Endothelial cell (in vitro differentiated cells): ENCODE measurements around the gene MKRN2. TPM values are rescaled to one million over a fixed set of nuclear protein-coding genes. Genes with fewer than 3 reads are reported as not detected.

Source experiments
- DNase-seq: peaks from one replicate; pipeline ENCODE4 v3.0.0; 2021; ENCODE audit warnings: low spot score
- H3K27ac Mint-ChIP-seq: one replicate; pipeline ENCODE4 v1.8.0; 2021; ENCODE audit warnings: mixed read lengths, inconsistent platforms; ENCODE audit not compliant: unreplicated experiment
- H3K27me3 Mint-ChIP-seq: one replicate; pipeline ENCODE4 v1.8.0; 2021; ENCODE audit warnings: mild to moderate bottlenecking, moderate library complexity, mixed read lengths, inconsistent platforms; ENCODE audit not compliant: unreplicated experiment
- H3K36me3 Mint-ChIP-seq: one replicate; pipeline ENCODE4 v1.8.0; 2021; ENCODE audit warnings: mild to moderate bottlenecking, low read depth, mixed read lengths, inconsistent platforms; ENCODE audit not compliant: unreplicated experiment
- H3K4me1 Mint-ChIP-seq: one replicate; pipeline ENCODE4 v1.8.0; 2021; ENCODE audit warnings: mild to moderate bottlenecking, mixed read lengths, inconsistent platforms; ENCODE audit not compliant: unreplicated experiment
- H3K4me3 Mint-ChIP-seq: one replicate; pipeline ENCODE4 v1.8.0; 2021; ENCODE audit warnings: mild to moderate bottlenecking, mixed read lengths, inconsistent platforms; ENCODE audit not compliant: unreplicated experiment
- H3K9me3 Mint-ChIP-seq: one replicate; pipeline ENCODE4 v1.8.0; 2021; ENCODE audit warnings: mixed read lengths, inconsistent platforms; ENCODE audit not compliant: unreplicated experiment
- total RNA-seq: library from RNA; stranded (reverse); fragmentation: NEBNext Ultra II Directional; extraction: Animal tissue kit (Norgen Biotek cat#: 25700); gene quantifications from one replicate; pipeline ENCODE4 v1.2.1, GENCODE V29; 2021; ENCODE audit not compliant: unreplicated experiment
- TF ChIP-seq, protein P1 (sequence below): fragments of 200-600 bp; sonication (generic); IDR thresholded peaks from one replicate; pipeline ENCODE4 v1.5.0; 2021; ENCODE audit warnings: antibody characterized with exemption; ENCODE audit not compliant: unreplicated experiment

Gene MKRN2
- total RNA-seq, 1 donor from 2014 or later = 22.0 TPM

DNA sequence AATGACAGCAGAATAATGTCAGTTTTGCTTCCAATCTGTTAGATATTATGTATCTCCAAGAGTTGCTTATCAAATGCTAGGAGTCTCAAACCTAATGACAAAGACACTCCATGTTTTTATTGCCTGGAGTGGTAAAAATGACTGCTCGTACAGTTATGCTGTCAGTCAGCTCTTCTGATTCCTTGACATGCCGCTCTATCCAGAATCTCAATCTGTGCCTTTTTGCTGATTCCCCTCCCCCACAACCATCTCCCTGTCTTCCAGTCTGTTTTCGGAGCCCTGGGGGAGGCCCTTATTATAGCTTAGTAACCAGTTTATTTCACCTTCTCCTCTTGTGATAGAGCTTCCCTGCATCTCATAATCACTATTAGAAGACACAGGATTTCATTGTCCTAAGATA, 2.6 kb downstream of the MKRN2 start:
- Mint-ChIP-seq H3K27ac (no peak overlapping the region), H3K4me3 (no peak overlapping the region), H3K4me1 (peaks cover 13% of the 10 kb centered on the region), H3K9me3 (no peaks in the 10 kb centered on the region), H3K27me3 (peaks cover 4% of the 10 kb centered on the region), H3K36me3 (no peaks in the 10 kb centered on the region)
- TF ChIP-seq, protein P1, sequence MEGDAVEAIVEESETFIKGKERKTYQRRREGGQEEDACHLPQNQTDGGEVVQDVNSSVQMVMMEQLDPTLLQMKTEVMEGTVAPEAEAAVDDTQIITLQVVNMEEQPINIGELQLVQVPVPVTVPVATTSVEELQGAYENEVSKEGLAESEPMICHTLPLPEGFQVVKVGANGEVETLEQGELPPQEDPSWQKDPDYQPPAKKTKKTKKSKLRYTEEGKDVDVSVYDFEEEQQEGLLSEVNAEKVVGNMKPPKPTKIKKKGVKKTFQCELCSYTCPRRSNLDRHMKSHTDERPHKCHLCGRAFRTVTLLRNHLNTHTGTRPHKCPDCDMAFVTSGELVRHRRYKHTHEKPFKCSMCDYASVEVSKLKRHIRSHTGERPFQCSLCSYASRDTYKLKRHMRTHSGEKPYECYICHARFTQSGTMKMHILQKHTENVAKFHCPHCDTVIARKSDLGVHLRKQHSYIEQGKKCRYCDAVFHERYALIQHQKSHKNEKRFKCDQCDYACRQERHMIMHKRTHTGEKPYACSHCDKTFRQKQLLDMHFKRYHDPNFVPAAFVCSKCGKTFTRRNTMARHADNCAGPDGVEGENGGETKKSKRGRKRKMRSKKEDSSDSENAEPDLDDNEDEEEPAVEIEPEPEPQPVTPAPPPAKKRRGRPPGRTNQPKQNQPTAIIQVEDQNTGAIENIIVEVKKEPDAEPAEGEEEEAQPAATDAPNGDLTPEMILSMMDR = no peak
- DNase-seq = no peak

GRCh38 chr3:12560505-12561190, 3.8 kb downstream of the MKRN2 start:
- no peak overlapping the region for H3K4me3 Mint-ChIP-seq
- no peaks in the 10 kb centered on the region for H3K36me3 Mint-ChIP-seq
- TF ChIP-seq, protein P1 = no peak
- H3K27me3 Mint-ChIP-seq = peaks cover 4% of the 10 kb centered on the region
- no peak overlapping the region for H3K27ac Mint-ChIP-seq
- DNase-seq = no peak
- peaks cover 13% of the 10 kb centered on the region for H3K4me1 Mint-ChIP-seq
- no peaks in the 10 kb centered on the region for H3K9me3 Mint-ChIP-seq

DNA sequence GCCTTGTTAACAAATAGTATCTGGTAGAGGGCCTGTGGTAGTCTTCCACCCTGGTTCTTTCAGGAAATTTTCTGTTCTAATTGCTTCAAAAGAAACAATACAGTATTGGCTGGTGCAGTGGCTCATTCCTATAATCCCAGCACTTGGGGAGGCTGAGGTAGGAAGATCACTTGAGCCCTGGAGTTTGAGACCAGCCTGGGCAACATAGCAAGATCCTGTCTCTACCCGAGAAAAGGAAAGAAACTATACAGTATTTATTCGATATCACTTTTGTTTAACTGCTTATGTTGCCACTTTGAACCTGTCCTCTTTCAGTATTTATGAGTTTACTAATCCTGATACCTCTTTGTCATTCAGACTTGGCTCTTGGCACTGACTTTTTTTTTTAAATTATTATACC, 4.5 kb downstream of the MKRN2 start:
- Mint-ChIP-seq H3K9me3 (no peaks in the 10 kb centered on the region), H3K4me3 (no peak overlapping the region), H3K36me3 (no peaks in the 10 kb centered on the region), H3K4me1 (peaks cover 17% of the 10 kb centered on the region), H3K27me3 (peaks cover 2% of the 10 kb centered on the region), H3K27ac (no peak overlapping the region)
- TF ChIP-seq, protein P1 = no peak
- DNase-seq = no peak

GRCh38 chr3:12562451-12562850, 5.6 kb downstream of the MKRN2 start:
- Mint-ChIP-seq H3K9me3 (no peaks in the 10 kb centered on the region), H3K4me1 (peaks cover 18% of the 10 kb centered on the region), H3K27ac (no peak overlapping the region), H3K36me3 (no peaks in the 10 kb centered on the region), H3K4me3 (no peak overlapping the region), H3K27me3 (no peaks in the 10 kb centered on the region)
- DNase-seq = no peak
- TF ChIP-seq, protein P1 = no peak

GRCh38 chr3:12566976-12567375, 10.1 kb downstream of the MKRN2 start:
- peaks cover 19% of the 10 kb centered on the region for H3K36me3 Mint-ChIP-seq
- no peaks in the 10 kb centered on the region for H3K9me3 Mint-ChIP-seq
- TF ChIP-seq, protein P1 = no peak
- H3K4me1 Mint-ChIP-seq = peaks cover 9% of the 10 kb centered on the region
- peak overlapping the region; percentile 21 for H3K27ac Mint-ChIP-seq
- no peak overlapping the region for H3K4me3 Mint-ChIP-seq
- DNase-seq = no peak
- H3K27me3 Mint-ChIP-seq = peaks cover 2% of the 10 kb centered on the region
